K562 (cell line): ENCODE measurements around the gene ASPRV1. TPM values are rescaled to one million over a fixed set of nuclear protein-coding genes. Genes with fewer than 3 reads are reported as not detected.

Experiments used
- ATAC-seq: fragments of 200-7000 bp; cut with Tn5 transposase; 3 replicates; pipeline ENCODE4 v1.9.1; 2020; ENCODE audit warnings: moderate library complexity
- BruUV-seq: library from RNA; stranded (reverse); fragments of 400-500 nt; replicated peaks from 2 replicates; lab custom pipeline; 2021; lab: Mats Ljungman, UMichigan
- CTCF ChIA-PET: fragments of 300-600 bp; formaldehyde crosslinking; extraction: SDS; loops from one replicate; lab custom pipeline; 2021; ENCODE audit warnings: low intra/inter-chr PET ratio; lab: Yijun Ruan, JAX
- POLR2A ChIA-PET: fragments of 300-600, 350-650 bp; sonication (Branson Sonifier 250); formaldehyde crosslinking; extraction: SDS; loops from one replicate; lab custom pipeline; 2021; ENCODE audit warnings: antibody characterized with exemption, inconsistent platforms; lab: Yijun Ruan, JAX
- DNase-seq, 4 experiments: peaks; one replicate each; pipeline versions ENCODE4 v3.0.0 to v3.0.0-alpha.2; 2011 to 2018; ENCODE audit warnings: low spot score in 3 of 4, mixed read lengths in 3 of 4; ENCODE audit errors: extremely low read depth in 1 of 4
- FAIRE-seq: peaks from 2 replicates; lab custom pipeline; 2011; peaks lifted over from hg19 to GRCh38; lab: Jason Lieb, UNC
- H2AFZ ChIP-seq: 2 replicates; pipeline ENCODE4 v1.6.0; 2011; ENCODE audit warnings: low read depth, low read length, control low read depth, inconsistent platforms
- H3K27ac ChIP-seq: fragments of 200-600 bp; 3 replicates; pipeline ENCODE4 v1.8.0; 2011; ENCODE audit warnings: low read depth, mild to moderate bottlenecking, control low read depth, inconsistent platforms, low read length, moderate library complexity, mixed read lengths; ENCODE audit errors: extremely low read depth
- H3K27me3 ChIP-seq, 2 experiments: fragments of 300-600 bp in 1 of 2; 2 replicates in 1 of 2; 3 replicates in 1 of 2; pipeline versions ENCODE4 v1.6.0 to v1.8.0; 2011; ENCODE audit warnings: inconsistent platforms in 2 of 2, low read length in 2 of 2, mild to moderate bottlenecking in 1 of 2, mixed read lengths in 1 of 2, moderate library complexity in 1 of 2; ENCODE audit not compliant: control insufficient read depth in 2 of 2, insufficient read depth in 2 of 2
- H3K36me3 ChIP-seq: fragments of 300-600 bp; 3 replicates; pipeline ENCODE4 v1.8.0; 2011; ENCODE audit warnings: mild to moderate bottlenecking, low read length, inconsistent platforms; ENCODE audit not compliant: control insufficient read depth, insufficient read depth
- H3K4me1 ChIP-seq, 2 experiments: fragments of 200-600 bp in 1 of 2; replicated peaks in 1 of 2; 2 replicates in 1 of 2; 3 replicates in 1 of 2; pipeline versions ENCODE4 v1.5.1 to v1.8.0; 2011; ENCODE audit warnings: inconsistent platforms in 2 of 2, low read length in 2 of 2, mild to moderate bottlenecking in 1 of 2, mixed read lengths in 1 of 2, moderate library complexity in 1 of 2; ENCODE audit not compliant: control insufficient read depth in 2 of 2, insufficient read depth in 2 of 2
- H3K4me2 ChIP-seq: 2 replicates; pipeline ENCODE4 v1.6.1; 2011; ENCODE audit warnings: low read length, control low read depth, inconsistent platforms, mixed read lengths; ENCODE audit not compliant: insufficient read depth
- H3K4me3 ChIP-seq: fragments of 200-600 bp; sonication (generic), shearing (Covaris generic); 2 replicates; pipeline ENCODE4 v1.5.1; 2016; ENCODE audit warnings: control low read depth, inconsistent platforms
- H3K79me2 ChIP-seq: fragments of 200-600 bp; 3 replicates; pipeline ENCODE4 v1.8.0; 2011; ENCODE audit warnings: low read length, inconsistent platforms; ENCODE audit not compliant: control insufficient read depth, insufficient read depth
- H3K9ac ChIP-seq, 2 experiments: 2 replicates each; pipeline versions ENCODE4 v1.6.0 to v1.6.1; 2011; ENCODE audit warnings: low read depth in 2 of 2, low read length in 2 of 2, control low read depth in 1 of 2, inconsistent platforms in 1 of 2, mild to moderate bottlenecking in 1 of 2, mixed read lengths in 1 of 2; ENCODE audit not compliant: insufficient read depth in 1 of 2
- H3K9me1 ChIP-seq: one replicate; pipeline ENCODE4 v1.6.0; 2011; ENCODE audit warnings: inconsistent platforms, mild to moderate bottlenecking, low read length, moderate library complexity; ENCODE audit not compliant: control insufficient read depth, insufficient read depth
- H3K9me3 ChIP-seq: replicated peaks from 2 replicates; pipeline ENCODE4 v1.5.1; 2011; ENCODE audit warnings: low read depth, low read length, inconsistent platforms; ENCODE audit not compliant: control insufficient read depth, insufficient read depth
- H4K20me1 ChIP-seq: replicated peaks from 2 replicates; pipeline ENCODE4 v1.6.1; 2011; ENCODE audit warnings: low read length, inconsistent platforms, mixed read lengths; ENCODE audit not compliant: control insufficient read depth, insufficient read depth
- ATF1 ChIP-seq, 2 experiments: fragments of 450-650 bp in 1 of 2; IDR thresholded peaks; 2 replicates each; pipeline ENCODE4 v1.6.1; 2016; ENCODE audit warnings: missing compliant biosample characterization in 1 of 2, missing genetic modification characterization in 1 of 2
- CBX1 ChIP-seq: sonication (generic); IDR thresholded peaks from 2 replicates; pipeline ENCODE4 v1.6.1; 2016; ENCODE audit warnings: antibody characterized with exemption, low read depth, mild to moderate bottlenecking
- CSDE1 ChIP-seq, 2 experiments: fragments of 450-650 bp; IDR thresholded peaks; 2 replicates each; pipeline ENCODE4 v1.6.1; 2016; ENCODE audit warnings: mild to moderate bottlenecking in 1 of 2
- FOXM1 ChIP-seq, 2 experiments: fragments of 450-650 bp in 1 of 2; sonication (generic) in 1 of 2; formaldehyde crosslinking in 1 of 2; IDR thresholded peaks; 2 replicates each; pipeline versions ENCODE4 v1.6.1 to v1.9.0; 2017 to 2022; ENCODE audit warnings: low read depth in 2 of 2, mild to moderate bottlenecking in 2 of 2, missing genetic modification reagents in 1 of 2, moderate library complexity in 1 of 2
- GATAD2A ChIP-seq: fragments of 450-650 bp; IDR thresholded peaks from 2 replicates; pipeline ENCODE4 v1.6.1; 2017
- L3MBTL2 ChIP-seq: fragments of 450-650 bp; IDR thresholded peaks from 2 replicates; pipeline ENCODE4 v1.6.1; 2016; ENCODE audit warnings: mild to moderate bottlenecking, moderate library complexity
- MTA3 ChIP-seq: fragments of 450-650 bp; formaldehyde crosslinking; IDR thresholded peaks from 2 replicates; pipeline ENCODE4 v1.6.1; 2017; ENCODE audit warnings: mild to moderate bottlenecking, borderline replicate concordance
- MYNN ChIP-seq, 2 experiments: sonication (generic); formaldehyde crosslinking in 1 of 2; IDR thresholded peaks; 2 replicates each; pipeline versions ENCODE4 v1.5.0 to v1.6.1; 2016 to 2020; ENCODE audit warnings: antibody characterized with exemption in 1 of 2, missing genetic modification reagents in 1 of 2
- NONO ChIP-seq, 2 experiments: fragments of 200-400 bp in 1 of 2; fragments of 450-650 bp in 1 of 2; formaldehyde crosslinking in 1 of 2; IDR thresholded peaks; 2 replicates each; pipeline ENCODE4 v1.6.1; 2017; ENCODE audit warnings: low read depth in 2 of 2, mild to moderate bottlenecking in 2 of 2, moderate library complexity in 2 of 2, low read length in 1 of 2
- NRF1 ChIP-seq, 2 experiments: fragments of 450-650 bp; IDR thresholded peaks in 1 of 2; conservative IDR thresholded peaks in 1 of 2; 2 replicates each; pipeline ENCODE4 v1.6.1; 2014; ENCODE audit warnings: mild to moderate bottlenecking in 2 of 2
- RBM15 ChIP-seq: fragments of 200-400 bp; formaldehyde crosslinking; IDR thresholded peaks from 2 replicates; pipeline ENCODE4 v1.6.1; 2018; ENCODE audit warnings: mild to moderate bottlenecking, low read length, moderate library complexity; ENCODE audit not compliant: insufficient read depth
- RFX1 ChIP-seq: fragments of 450-650 bp; IDR thresholded peaks from 2 replicates; pipeline ENCODE4 v1.6.1; 2016; ENCODE audit warnings: mild to moderate bottlenecking, moderate library complexity
- SMARCE1 ChIP-seq: fragments of 450-650 bp; IDR thresholded peaks from 2 replicates; pipeline ENCODE4 v1.7.1; 2016; ENCODE audit warnings: mild to moderate bottlenecking
- SPI1 ChIP-seq: IDR thresholded peaks from 2 replicates; pipeline ENCODE4 v1.6.1; 2011; ENCODE audit warnings: low read depth, low read length, control low read depth, borderline replicate concordance
- TAL1 ChIP-seq: fragments of 450-650 bp; IDR thresholded peaks from 2 replicates; pipeline ENCODE4 v1.6.1; 2016; ENCODE audit warnings: mild to moderate bottlenecking
- ZNF184 ChIP-seq: sonication (generic); formaldehyde crosslinking; IDR thresholded peaks from 2 replicates; pipeline ENCODE4 v1.5.0; 2020; ENCODE audit warnings: missing genetic modification reagents
- WGBS: fragments of 100-300 bp; shearing (Covaris generic); methylation state at CpG from one replicate; pipeline ENCODE4 v1.1.6; 2016; ENCODE audit warnings: low coverage, mixed read lengths; ENCODE audit not compliant: insufficient coverage; ENCODE audit errors: missing lambda C conversion rate; 5-methylcytosine and 5-hydroxymethylcytosine counted together
- in situ Hi-C: fragments of 300-500 bp; cut with MboI; formaldehyde crosslinking; loops from 4 replicates; pipeline ENCODE4 v1.15.0; 2018; ENCODE audit warnings: inconsistent platforms, mixed read lengths
- intact Hi-C: fragments of 100-400 bp; cut with micrococcal nuclease; formaldehyde crosslinking; loops from 2 replicates; pipeline ENCODE4 v1.14.2; 2022
- polyA plus RNA-seq, 8 experiments: library from polyadenylated mRNA; depleted of rRNA in 4 of 8; stranded (reverse) in 5 of 8; unstranded in 3 of 8; fragments of >200 nt; fragmentation: Nextera tagmentation in 2 of 8; fragmentation: Illumina TruSeq in 1 of 8; extraction: Ambion mirVana in 2 of 8; extraction: Trizol in 1 of 8; gene quantifications; 2 replicates each; pipeline versions ENCODE4 v1.2.1 to v1.2.3, GENCODE V29; 2011 to 2014; ENCODE audit warnings: inconsistent platforms in 1 of 8, missing spikeins in 1 of 8
- total RNA-seq, 7 experiments: library from RNA; depleted of rRNA in 6 of 7; stranded (reverse); fragments of >200 nt in 6 of 7; fragmentation: Illumina TruSeq in 2 of 7; extraction: Trizol in 2 of 7; gene quantifications; 2 replicates each; pipeline versions ENCODE4 v1.2.1 to v1.2.3, GENCODE V29; 2011 to 2021; ENCODE audit warnings: low replicate concordance in 1 of 7
- TF ChIP-seq, protein P1 (sequence below): sonication (generic); formaldehyde crosslinking; IDR thresholded peaks from 2 replicates; pipeline ENCODE4 v1.8.0; 2022; ENCODE audit warnings: missing genetic modification reagents, mild to moderate bottlenecking, borderline replicate concordance

ASPRV1 gene
- total and polyA plus RNA-seq, 9 of the 15 experiments (the other 6 are each of a cell fraction or from before 2014, with no cell fraction given), result 0.17 to 0.72 (median 0.47) TPM; not detected in 1

GRCh38 chr2:70010576-70011111 lies 49.2 kb upstream of the ASPRV1 start (continued):
- TF ChIP-seq NONO (IDR thresholded peaks at IDR 0.05; ENCODE audit: low read depth in 2 of 2, low read length in 1 of 2) (no peak), MTA3 (no peak)
- TF ChIP-seq, protein P1, sequence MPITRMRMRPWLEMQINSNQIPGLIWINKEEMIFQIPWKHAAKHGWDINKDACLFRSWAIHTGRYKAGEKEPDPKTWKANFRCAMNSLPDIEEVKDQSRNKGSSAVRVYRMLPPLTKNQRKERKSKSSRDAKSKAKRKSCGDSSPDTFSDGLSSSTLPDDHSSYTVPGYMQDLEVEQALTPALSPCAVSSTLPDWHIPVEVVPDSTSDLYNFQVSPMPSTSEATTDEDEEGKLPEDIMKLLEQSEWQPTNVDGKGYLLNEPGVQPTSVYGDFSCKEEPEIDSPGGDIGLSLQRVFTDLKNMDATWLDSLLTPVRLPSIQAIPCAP (CRISPR knock-in tag), result no peak

DNA sequence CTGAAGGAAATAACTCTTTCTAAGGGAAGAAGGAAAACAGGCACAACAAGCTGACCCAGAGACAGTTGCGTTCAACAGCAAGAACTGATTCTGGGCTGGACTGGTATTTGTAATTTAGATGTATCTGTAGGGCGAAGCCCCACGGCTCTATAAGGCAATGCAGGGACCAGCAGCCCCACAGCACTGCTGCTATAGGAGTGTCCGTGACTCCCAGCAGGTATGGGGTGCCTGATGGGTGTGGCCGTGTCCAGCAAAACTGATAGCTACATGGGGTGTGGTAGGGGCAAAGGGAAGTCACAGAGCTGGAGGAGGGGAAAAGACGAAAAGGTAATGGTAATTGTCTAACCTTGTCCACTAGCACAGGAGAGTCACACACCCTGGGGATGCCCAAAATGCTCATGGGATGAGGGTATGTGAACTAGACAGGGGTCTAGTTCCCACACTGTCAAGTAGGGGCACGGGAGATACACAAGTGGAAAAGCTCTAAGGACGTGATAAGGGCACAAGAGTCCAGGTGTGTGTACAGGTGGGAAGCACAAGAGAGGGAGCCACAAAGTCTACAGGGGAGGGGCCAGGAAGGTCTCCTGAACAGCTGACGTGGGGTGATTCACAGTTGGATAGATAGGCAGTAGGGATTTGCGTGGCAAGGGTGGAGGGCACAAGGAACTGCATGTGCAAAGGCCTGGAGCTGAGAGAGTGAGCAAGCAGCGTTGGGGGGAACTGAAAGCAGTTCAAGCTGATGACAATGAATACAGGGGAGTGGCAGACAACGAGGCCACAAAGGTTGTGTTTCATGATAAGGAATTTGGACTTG lies 48.5 kb upstream of the ASPRV1 start:
- Histone ChIP-seq H3K27me3 (no peaks in the 10 kb centered on the region), H3K4me3 (no peak overlapping the region; the same call in 1 of the 2 replicates), H3K4me1 (peaks cover 30 to 41% of the 10 kb centered on the region in 2 experiments), H4K20me1 (no peaks in the 10 kb centered on the region), H3K27ac (peak overlapping the region; percentile 72), H3K9ac (peak overlapping the region; percentile 59 to 63; a peak in 3 of 4 replicates), H3K9me1 (no peaks in the 10 kb centered on the region), H3K9me3 (no peaks in the 10 kb centered on the region), H3K4me2 (peak overlapping the region; percentile 91), H3K36me3 (no peaks in the 10 kb centered on the region), H3K79me2 (no peaks in the 10 kb centered on the region), H2AFZ (peak overlapping the region; percentile 90)
- CTCF ChIA-PET, result interaction anchor here (1.1 kb wide), 1 partner anchor 58 kb away, joined by 3 read pairs; no protein-coding TSS in a partner anchor
- BruUV-seq, result no TSS peak
- in situ Hi-C loops, result no loop called here
- 11% methylated on average over 12 of the region's 12 CpGs for WGBS
- FAIRE-seq (no peak), ATAC-seq (peak; percentile 75), DNase-seq (peak; percentile 63 to 74 (median 69))
- intact Hi-C loops, result loop anchor here (2.0 kb wide), 1 partner anchor 61 kb away; no protein-coding TSS in a partner anchor
- POLR2A ChIA-PET, result interaction anchor here (0.6 to 1.3 kb wide), 7 partner anchors 11 to 673 kb away, joined by 3 to 4 read pairs (median 3); no protein-coding TSS in a partner anchor
- peak in 1 of 2 experiments; percentile 26; a peak in 1 of 4 replicates for TF ChIP-seq NRF1 (conservative IDR thresholded peaks at IDR 0.05 in 1 of 2, IDR thresholded peaks at IDR 0.05 in 1 of 2)
- TF ChIP-seq FOXM1 (IDR thresholded peaks at IDR 0.05; ENCODE audit: low read depth), result peak; percentile 13; the same call in 1 of the 2 replicates
- no peak for TF ChIP-seq FOXM1 (CRISPR knock-in tag; IDR thresholded peaks at IDR 0.05; ENCODE audit: low read depth)
- peak; percentile 39; the same call in 1 of the 2 replicates for TF ChIP-seq TAL1
- TF ChIP-seq CBX1, result no peak
- TF ChIP-seq L3MBTL2, result peak; percentile 38; the same call in 1 of the 2 replicates
- TF ChIP-seq SMARCE1, result peak; percentile 46; the same call in 1 of the 2 replicates
- TF ChIP-seq MYNN (IDR thresholded peaks at IDR 0.05), result peak; percentile 55; the same call in 1 of the 2 replicates
- no peak for TF ChIP-seq MYNN (CRISPR knock-in tag; IDR thresholded peaks at IDR 0.05)
- TF ChIP-seq ZNF184 (CRISPR knock-in tag), result no peak
- peak; percentile 58; the same call in 1 of the 2 replicates for TF ChIP-seq SPI1
- no peak for TF ChIP-seq ATF1 (CRISPR knock-in tag; IDR thresholded peaks at IDR 0.05)
- TF ChIP-seq ATF1 (tag; IDR thresholded peaks at IDR 0.05), result no peak
- TF ChIP-seq GATAD2A, result 0 out of 2 replicates have a peak, but pooled peaks have one; percentile 67
- no peak for TF ChIP-seq CSDE1 (IDR thresholded peaks at IDR 0.05)
- TF ChIP-seq RBM15, result no peak
- TF ChIP-seq RFX1, result no peak
